NCI-H82 (cell line): ENCODE results near the gene IL37.
"Not testable (repeated sequence)": the region's sequence is repeated elsewhere in the genome, so short reads cannot be mapped to it uniquely, and the experiment has no call there.

Experiments
- DNase-seq: peaks from one replicate; lab custom pipeline; 2025; lab: John Stamatoyannopoulos, UW

IL37 gene

GRCh38 chr2:112889976-112890375 is 21.0 kb upstream of the IL37 start:
- DNase-seq, result peak; percentile 54

GRCh38 chr2:112891385-112891831 is 19.6 kb upstream of the IL37 start:
- DNase-seq, result peak; percentile 34

- DNase-seq, result no peak
Measured at GRCh38 chr2:112893752-112894151, 17.2 kb upstream of the IL37 start.

GRCh38 chr2:112896909-112897623 is 13.9 kb upstream of the IL37 start:
- DNase-seq, result no peak

GRCh38 chr2:112897624-112897978 is 13.4 kb upstream of the IL37 start:
- no peak for DNase-seq

- DNase-seq, result peak; percentile 7
Measured at GRCh38 chr2:112901431-112902065, 9.4 kb upstream of the IL37 start.

GRCh38 chr2:112902816-112903215 is 8.1 kb upstream of the IL37 start:
- DNase-seq, result no peak

GRCh38 chr2:112904883-112905282 is 6.1 kb upstream of the IL37 start:
- peak; percentile 23 for DNase-seq

GRCh38 chr2:112906276-112906675 is 4.7 kb upstream of the IL37 start:
- DNase-seq, result no peak

- DNase-seq, result no peak
Measured at GRCh38 chr2:112907001-112907949, 3.7 kb upstream of the IL37 start.

GRCh38 chr2:112908559-112908958 is 2.4 kb upstream of the IL37 start:
- not testable (repeated sequence) for DNase-seq

- DNase-seq, result no peak
Measured at GRCh38 chr2:112910219-112910618, 746 bp upstream of the IL37 start.

GRCh38 chr2:112912403-112912802 is 1.4 kb downstream of the IL37 start:
- no peak for DNase-seq

- no peak for DNase-seq
Measured at GRCh38 chr2:112915300-112916144, 4.6 kb downstream of the IL37 start.

GRCh38 chr2:112916145-112916571 is 5.2 kb downstream of the IL37 start:
- no peak for DNase-seq

GRCh38 chr2:112916625-112917247 is 5.8 kb downstream of the IL37 start:
- no peak for DNase-seq

GRCh38 chr2:112917856-112918255 is 6.9 kb downstream of the IL37 start:
- DNase-seq, result no peak

- DNase-seq, result peak; percentile 51
Measured at GRCh38 chr2:112918256-112918655, 7.3 kb downstream of the IL37 start.

- DNase-seq, result no peak
Measured at GRCh38 chr2:112919086-112919485, 8.1 kb downstream of the IL37 start.

GRCh38 chr2:112920923-112921532 is 10.1 kb downstream of the IL37 start:
- no peak for DNase-seq

GRCh38 chr2:112921982-112922381 is 11.0 kb downstream of the IL37 start:
- DNase-seq, result no peak
